ENCODE measurements around the gene GNAZ.

- no peak for TF ChIP-seq ELF4 (IDR thresholded peaks at IDR 0.05)
- TF ChIP-seq NFRKB (IDR thresholded peaks at IDR 0.05), result no peak
- no peak for TF ChIP-seq ARNT (IDR thresholded peaks at IDR 0.05)
- TF ChIP-seq FOXK2 (IDR thresholded peaks at IDR 0.05), result no peak
Measured at GRCh38 chr22:23109441-23109978, 39.2 kb downstream of the GNAZ start.

Measured in HEK293T (cell line).